ENCODE results near the gene SMIM44.

SMIM44 gene

GRCh38 chr19:3522421-3523360 lies 39.5 kb upstream of the SMIM44 start:
- no peak for DNase-seq (ENCODE audit: low read depth, low spot score)
- H3K27me3 ChIP-seq (ENCODE audit: insufficient read depth, insufficient read length), result no peaks in the 10 kb centered on the region
- peaks cover 82% of the 10 kb centered on the region for H3K36me3 ChIP-seq (ENCODE audit: insufficient read depth, insufficient read length, low read length)
- no peak for TF ChIP-seq ZNF274 (IDR thresholded peaks at IDR 0.05; ENCODE audit: low read depth, low read length)
- no peak for TF ChIP-seq YY1 (IDR thresholded peaks at IDR 0.05; ENCODE audit: insufficient read depth, insufficient read length)
- TF ChIP-seq SUZ12 (IDR thresholded peaks at IDR 0.05; ENCODE audit: extremely low read depth, insufficient read depth, insufficient read length), result no peak
- H3K9me3 ChIP-seq (ENCODE audit: insufficient read depth, low read length), result no peaks in the 10 kb centered on the region
- H3K4me3 ChIP-seq (ENCODE audit: insufficient read length, low read depth), result no peak overlapping the region
- peaks cover 27% of the 10 kb centered on the region for H3K4me1 ChIP-seq (ENCODE audit: insufficient read depth, insufficient read length)
- H3K9ac ChIP-seq (ENCODE audit: insufficient read length, low read depth), result no peak overlapping the region

GRCh38 chr19:3521104-3521445 lies 37.8 kb upstream of the SMIM44 start:
- Histone ChIP-seq H3K27me3 (ENCODE audit: insufficient read depth, insufficient read length) (no peaks in the 10 kb centered on the region), H3K9me3 (ENCODE audit: insufficient read depth, low read length) (no peaks in the 10 kb centered on the region), H3K9ac (ENCODE audit: insufficient read length, low read depth) (peak overlapping the region; percentile 12), H3K4me1 (ENCODE audit: insufficient read depth, insufficient read length) (peaks cover 38% of the 10 kb centered on the region), H3K4me3 (ENCODE audit: insufficient read length, low read depth) (no peak overlapping the region), H3K36me3 (ENCODE audit: insufficient read depth, insufficient read length, low read length) (peaks cover 77% of the 10 kb centered on the region)
- DNase-seq (ENCODE audit: low read depth, low spot score), result no peak
- TF ChIP-seq YY1 (IDR thresholded peaks at IDR 0.05; ENCODE audit: insufficient read depth, insufficient read length), result no peak
- no peak for TF ChIP-seq SUZ12 (IDR thresholded peaks at IDR 0.05; ENCODE audit: extremely low read depth, insufficient read depth, insufficient read length)
- TF ChIP-seq ZNF274 (IDR thresholded peaks at IDR 0.05; ENCODE audit: low read depth, low read length), result no peak

DNA sequence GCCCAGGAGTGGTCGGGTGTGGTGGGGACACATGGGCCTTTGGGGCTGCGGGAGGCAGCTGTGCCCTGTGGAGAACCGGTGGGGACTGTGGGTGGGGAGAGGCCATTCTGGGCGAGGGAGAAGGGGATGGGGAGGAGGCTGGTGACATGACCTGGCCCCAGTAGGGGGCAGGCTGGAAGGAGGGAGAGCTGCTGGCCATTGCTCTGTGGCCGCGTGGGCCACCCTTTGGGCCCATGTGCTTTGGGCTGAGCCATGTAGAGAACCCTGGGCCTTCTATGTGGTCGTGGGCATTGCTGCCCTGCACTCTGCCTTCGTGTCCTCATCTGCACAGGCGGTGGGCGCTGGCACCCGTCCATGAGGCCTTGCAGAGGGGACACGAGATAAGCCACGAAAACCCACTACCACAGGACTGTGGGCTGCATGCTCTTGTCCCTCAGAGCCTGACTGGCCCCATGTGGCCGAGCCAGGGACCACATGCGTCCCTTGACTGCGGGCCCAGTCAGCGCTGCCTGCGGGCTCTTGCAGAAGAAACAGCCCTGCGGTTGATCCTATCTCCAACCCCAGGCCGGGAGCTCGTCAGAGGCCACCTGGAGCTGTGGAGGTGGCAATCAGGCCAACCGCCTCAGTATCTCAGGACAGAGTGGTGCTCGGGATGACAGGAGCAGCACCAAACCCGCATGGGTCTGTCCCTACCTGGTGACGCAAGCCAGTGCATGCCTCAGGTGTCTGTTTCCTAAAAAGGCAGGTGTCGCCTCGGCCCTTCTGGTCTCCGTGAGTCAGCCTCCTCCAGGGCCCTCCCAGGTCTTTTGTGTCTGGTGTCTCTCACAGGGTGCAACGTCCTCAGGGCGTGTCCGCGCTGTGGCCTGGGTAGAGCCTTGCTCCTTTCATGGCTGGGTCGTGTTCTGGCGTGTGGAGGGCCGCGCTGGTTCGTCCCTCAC lies 37.2 kb upstream of the SMIM44 start:
- Histone ChIP-seq H3K9me3 (ENCODE audit: insufficient read depth, low read length) (no peaks in the 10 kb centered on the region), H3K36me3 (ENCODE audit: insufficient read depth, insufficient read length, low read length) (peaks cover 76% of the 10 kb centered on the region), H3K9ac (ENCODE audit: insufficient read length, low read depth) (peak overlapping the region; percentile 12), H3K27me3 (ENCODE audit: insufficient read depth, insufficient read length) (no peaks in the 10 kb centered on the region), H3K4me3 (ENCODE audit: insufficient read length, low read depth) (no peak overlapping the region), H3K4me1 (ENCODE audit: insufficient read depth, insufficient read length) (peaks cover 39% of the 10 kb centered on the region)
- TF ChIP-seq ZNF274 (IDR thresholded peaks at IDR 0.05; ENCODE audit: low read depth, low read length) (no peak), SUZ12 (IDR thresholded peaks at IDR 0.05; ENCODE audit: extremely low read depth, insufficient read depth, insufficient read length) (no peak), YY1 (IDR thresholded peaks at IDR 0.05; ENCODE audit: insufficient read depth, insufficient read length) (no peak)
- no peak for DNase-seq (ENCODE audit: low read depth, low spot score)

GRCh38 chr19:3519126-3519525 lies 35.9 kb upstream of the SMIM44 start:
- no peak overlapping the region for H3K4me3 ChIP-seq (ENCODE audit: insufficient read length, low read depth)
- TF ChIP-seq ZNF274 (IDR thresholded peaks at IDR 0.05; ENCODE audit: low read depth, low read length) (no peak), YY1 (IDR thresholded peaks at IDR 0.05; ENCODE audit: insufficient read depth, insufficient read length) (no peak), SUZ12 (IDR thresholded peaks at IDR 0.05; ENCODE audit: extremely low read depth, insufficient read depth, insufficient read length) (no peak)
- H3K4me1 ChIP-seq (ENCODE audit: insufficient read depth, insufficient read length), result peaks cover 45% of the 10 kb centered on the region
- no peaks in the 10 kb centered on the region for H3K9me3 ChIP-seq (ENCODE audit: insufficient read depth, low read length)
- peak overlapping the region; percentile 57 for H3K9ac ChIP-seq (ENCODE audit: insufficient read length, low read depth)
- no peaks in the 10 kb centered on the region for H3K27me3 ChIP-seq (ENCODE audit: insufficient read depth, insufficient read length)
- H3K36me3 ChIP-seq (ENCODE audit: insufficient read depth, insufficient read length, low read length), result peaks cover 75% of the 10 kb centered on the region
- no peak for DNase-seq (ENCODE audit: low read depth, low spot score)

DNA sequence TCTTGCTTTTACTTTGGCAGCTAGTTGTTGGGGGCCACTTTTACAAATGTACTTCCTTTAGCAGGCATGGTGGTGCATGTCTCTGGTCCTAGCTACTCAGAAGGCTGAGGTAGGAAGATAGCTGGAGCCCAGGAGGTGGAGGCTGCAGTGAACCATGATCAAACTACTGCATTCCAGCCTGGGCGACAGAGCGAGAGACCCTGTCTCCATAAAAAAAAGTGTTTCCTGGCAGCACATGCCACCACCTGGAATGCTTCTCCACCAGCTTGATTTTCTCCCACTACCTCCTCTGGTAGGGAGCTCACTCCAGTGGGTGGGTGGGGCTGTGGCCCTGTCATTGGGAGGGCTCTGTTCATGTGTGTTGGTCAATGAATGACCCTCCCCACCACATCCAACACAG lies 35.4 kb upstream of the SMIM44 start:
- H3K27me3 ChIP-seq (ENCODE audit: insufficient read depth, insufficient read length), result no peaks in the 10 kb centered on the region
- no peak for DNase-seq (ENCODE audit: low read depth, low spot score)
- no peak for TF ChIP-seq SUZ12 (IDR thresholded peaks at IDR 0.05; ENCODE audit: extremely low read depth, insufficient read depth, insufficient read length)
- no peak for TF ChIP-seq ZNF274 (IDR thresholded peaks at IDR 0.05; ENCODE audit: low read depth, low read length)
- TF ChIP-seq YY1 (IDR thresholded peaks at IDR 0.05; ENCODE audit: insufficient read depth, insufficient read length), result no peak
- H3K9ac ChIP-seq (ENCODE audit: insufficient read length, low read depth), result peak overlapping the region; percentile 57
- peaks cover 45% of the 10 kb centered on the region for H3K4me1 ChIP-seq (ENCODE audit: insufficient read depth, insufficient read length)
- H3K9me3 ChIP-seq (ENCODE audit: insufficient read depth, low read length), result no peaks in the 10 kb centered on the region
- H3K36me3 ChIP-seq (ENCODE audit: insufficient read depth, insufficient read length, low read length), result peaks cover 75% of the 10 kb centered on the region
- H3K4me3 ChIP-seq (ENCODE audit: insufficient read length, low read depth), result no peak overlapping the region

- Histone ChIP-seq H3K9me3 (ENCODE audit: insufficient read depth, low read length) (no peaks in the 10 kb centered on the region), H3K27me3 (ENCODE audit: insufficient read depth, insufficient read length) (no peaks in the 10 kb centered on the region), H3K4me1 (ENCODE audit: insufficient read depth, insufficient read length) (peaks cover 48% of the 10 kb centered on the region), H3K9ac (ENCODE audit: insufficient read length, low read depth) (peak overlapping the region; percentile 57), H3K4me3 (ENCODE audit: insufficient read length, low read depth) (no peak overlapping the region), H3K36me3 (ENCODE audit: insufficient read depth, insufficient read length, low read length) (peaks cover 75% of the 10 kb centered on the region)
- TF ChIP-seq SUZ12 (IDR thresholded peaks at IDR 0.05; ENCODE audit: extremely low read depth, insufficient read depth, insufficient read length) (no peak), YY1 (IDR thresholded peaks at IDR 0.05; ENCODE audit: insufficient read depth, insufficient read length) (no peak), ZNF274 (IDR thresholded peaks at IDR 0.05; ENCODE audit: low read depth, low read length) (no peak)
- DNase-seq (ENCODE audit: low read depth, low spot score), result peak; percentile 38
These were observed 35.0 kb upstream of the SMIM44 start for GRCh38 chr19:3518255-3518654.
